Kidney (tissue), 14 donors: ENCODE measurements around the gene TGM1. TPM values are rescaled to one million over a fixed set of nuclear protein-coding genes. Genes with fewer than 3 reads are reported as not detected.
A peak's percentile ranks its signal among the peaks of the same experiment; 100 is the strongest.

ENCODE experiments used
- DNase-seq, 5 donors: peaks; one replicate each; pipeline ENCODE4 v3.0.0-alpha.2; 2013 to 2020
- FAIRE-seq: peaks from 2 replicates; lab custom pipeline; 2012; peaks lifted over from hg19 to GRCh38; lab: Jason Lieb, UNC
- H3K27ac ChIP-seq, 2 donors: one replicate each; pipeline ENCODE4 v1.7.0; 2013; ENCODE audit warnings: low read depth in 2 of 2, low read length in 2 of 2, inconsistent platforms in 1 of 2
- H3K27me3 ChIP-seq: one replicate; pipeline ENCODE4 v1.7.1; 2013; ENCODE audit warnings: low read length, inconsistent platforms; ENCODE audit not compliant: control insufficient read depth, insufficient read depth
- H3K36me3 ChIP-seq, 3 donors: one replicate each; pipeline versions ENCODE4 v1.7.0 to v1.7.1; 2013; ENCODE audit warnings: low read length in 3 of 3, control low read depth in 1 of 3, inconsistent platforms in 1 of 3; ENCODE audit not compliant: insufficient read depth in 3 of 3, control insufficient read depth in 2 of 3
- H3K4me1 ChIP-seq, 3 donors: one replicate each; pipeline versions ENCODE4 v1.7.0 to v1.7.1; 2013; ENCODE audit warnings: low read length in 3 of 3, inconsistent platforms in 1 of 3, low read depth in 1 of 3; ENCODE audit not compliant: control insufficient read depth in 2 of 3, insufficient read depth in 2 of 3
- H3K4me3 ChIP-seq, 3 donors: one replicate each; pipeline versions ENCODE4 v1.7.0 to v1.8.1; 2013; ENCODE audit warnings: low read length in 3 of 3, control low read depth in 1 of 3, inconsistent platforms in 1 of 3
- H3K9ac ChIP-seq, 3 donors: one replicate each; pipeline versions ENCODE4 v1.7.0 to v1.7.1; 2013; ENCODE audit warnings: low read length in 3 of 3, control low read depth in 1 of 3, inconsistent platforms in 1 of 3
- H3K9me3 ChIP-seq, 3 donors: one replicate each; pipeline versions ENCODE4 v1.7.0 to v1.7.1; 2013; ENCODE audit warnings: low read length in 3 of 3, control low read depth in 1 of 3, inconsistent platforms in 1 of 3; ENCODE audit not compliant: control insufficient read depth in 2 of 3, insufficient read depth in 1 of 3
- intact Hi-C: fragments of 100-400 bp; cut with DNase I; formaldehyde crosslinking; loops from one replicate; pipeline ENCODE4 v1.11.1; 2022
- polyA plus RNA-seq: library from polyadenylated mRNA; stranded (reverse); fragments of 350-450 nt; fragmentation: Illumina TruSeq; extraction: RNeasy Lipid Tissue Mini Kit (QIAGEN cat#74804); gene quantifications from one replicate; pipeline ENCODE4 v1.2.3, GENCODE V29; 2014; ENCODE audit warnings: low read depth, low replicate concordance; ENCODE audit not compliant: insufficient read depth
- total RNA-seq: library from RNA; stranded (reverse); fragmentation: NEBNext Ultra II Directional; extraction: Animal tissue kit (Norgen Biotek cat#: 25700); gene quantifications from one replicate; pipeline ENCODE4 v1.2.1, GENCODE V29; 2021
- TF ChIP-seq, protein P1 (sequence below): IDR thresholded peaks from 3 replicates; pipeline ENCODE4 v1.5.1; 2012; ENCODE audit warnings: mild to moderate bottlenecking, moderate library complexity, borderline replicate concordance; ENCODE audit not compliant: insufficient read depth; ENCODE audit errors: extremely low read depth
- donor health status: control.
- donor health status: control.
- donor health status: control.
- donor health status: control.
- donor health status: control.
- donor health status: DM: yes; HTN: yes; CAD: no.
- donor health status: Normal renal cell carcinoma (clear cell type).

The TGM1 gene
- total and polyA plus RNA-seq, 2 donors from 2014 or later, result 4.5 to 13.1 TPM

DNA sequence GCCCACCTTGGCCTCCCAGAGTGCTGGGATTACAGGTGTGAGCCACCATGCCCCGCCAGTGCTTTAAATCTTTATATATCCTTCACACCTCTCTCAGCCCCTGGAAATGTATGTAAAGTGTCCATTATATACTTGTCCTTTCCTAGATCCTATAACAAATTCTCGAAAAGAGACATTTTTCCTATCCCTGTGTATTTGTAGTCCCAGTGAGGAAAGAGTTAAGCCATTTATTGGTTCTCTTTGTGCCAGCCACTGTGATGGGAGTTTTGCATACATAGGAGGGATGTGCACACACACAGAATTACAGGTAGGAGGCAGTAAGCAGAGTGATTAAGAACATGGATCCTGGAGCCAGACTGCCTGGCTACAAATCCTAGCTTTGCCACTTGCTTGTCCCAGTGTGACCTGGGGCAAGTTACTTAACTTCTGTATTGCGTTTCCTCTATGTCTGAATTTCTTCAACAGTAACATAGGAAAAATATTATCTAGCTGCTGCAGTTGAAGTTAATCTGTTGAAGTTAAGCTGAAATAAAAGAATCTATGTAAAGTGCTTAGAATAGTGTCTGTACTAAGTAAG, 10.5 kb upstream of the TGM1 start:
- no peak for DNase-seq
- Histone ChIP-seq H3K4me3 (no peak overlapping the region), H3K36me3 (no peaks in the 10 kb centered on the region), H3K9ac (no peak overlapping the region), H3K4me1 (peaks cover 0 to 10% (median 0%) of the 10 kb centered on the region in 3 donors), H3K27me3 (no peaks in the 10 kb centered on the region), H3K9me3 (no peaks in the 10 kb centered on the region), H3K27ac (no peak overlapping the region)
- no peak for FAIRE-seq
- intact Hi-C loops, result no loop called here
- TF ChIP-seq, protein P1, sequence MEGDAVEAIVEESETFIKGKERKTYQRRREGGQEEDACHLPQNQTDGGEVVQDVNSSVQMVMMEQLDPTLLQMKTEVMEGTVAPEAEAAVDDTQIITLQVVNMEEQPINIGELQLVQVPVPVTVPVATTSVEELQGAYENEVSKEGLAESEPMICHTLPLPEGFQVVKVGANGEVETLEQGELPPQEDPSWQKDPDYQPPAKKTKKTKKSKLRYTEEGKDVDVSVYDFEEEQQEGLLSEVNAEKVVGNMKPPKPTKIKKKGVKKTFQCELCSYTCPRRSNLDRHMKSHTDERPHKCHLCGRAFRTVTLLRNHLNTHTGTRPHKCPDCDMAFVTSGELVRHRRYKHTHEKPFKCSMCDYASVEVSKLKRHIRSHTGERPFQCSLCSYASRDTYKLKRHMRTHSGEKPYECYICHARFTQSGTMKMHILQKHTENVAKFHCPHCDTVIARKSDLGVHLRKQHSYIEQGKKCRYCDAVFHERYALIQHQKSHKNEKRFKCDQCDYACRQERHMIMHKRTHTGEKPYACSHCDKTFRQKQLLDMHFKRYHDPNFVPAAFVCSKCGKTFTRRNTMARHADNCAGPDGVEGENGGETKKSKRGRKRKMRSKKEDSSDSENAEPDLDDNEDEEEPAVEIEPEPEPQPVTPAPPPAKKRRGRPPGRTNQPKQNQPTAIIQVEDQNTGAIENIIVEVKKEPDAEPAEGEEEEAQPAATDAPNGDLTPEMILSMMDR, result no peak

DNA sequence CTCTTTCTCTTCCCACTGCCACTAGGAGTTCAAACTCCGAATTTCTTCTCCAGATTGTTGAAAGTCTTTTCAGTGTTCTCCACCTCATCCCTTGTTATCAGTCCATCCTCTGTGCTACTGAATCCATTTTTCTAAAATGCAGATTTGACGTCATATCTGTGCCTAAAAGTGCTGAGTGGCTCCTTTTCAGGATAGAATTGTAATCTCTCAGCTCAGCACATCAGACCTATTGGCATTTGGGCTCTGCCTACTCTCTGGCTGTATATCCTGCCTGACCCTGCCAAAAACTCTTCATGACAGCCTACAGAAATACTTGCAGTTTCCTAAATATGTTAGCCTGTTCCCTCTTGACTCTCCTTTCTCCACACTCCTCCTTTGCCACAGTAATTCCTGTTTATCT, 9.5 kb upstream of the TGM1 start:
- Histone ChIP-seq H3K36me3 (peaks cover 0 to under 1% (median 0%) of the 10 kb centered on the region in 3 donors), H3K27ac (no peak overlapping the region), H3K9ac (no peak overlapping the region), H3K4me3 (no peak overlapping the region), H3K9me3 (no peaks in the 10 kb centered on the region), H3K4me1 (peaks cover 0 to 10% (median 0%) of the 10 kb centered on the region in 3 donors), H3K27me3 (no peaks in the 10 kb centered on the region)
- DNase-seq, result no peak
- TF ChIP-seq, protein P1, result no peak
- intact Hi-C loops, result no loop called here
- no peak for FAIRE-seq

DNA sequence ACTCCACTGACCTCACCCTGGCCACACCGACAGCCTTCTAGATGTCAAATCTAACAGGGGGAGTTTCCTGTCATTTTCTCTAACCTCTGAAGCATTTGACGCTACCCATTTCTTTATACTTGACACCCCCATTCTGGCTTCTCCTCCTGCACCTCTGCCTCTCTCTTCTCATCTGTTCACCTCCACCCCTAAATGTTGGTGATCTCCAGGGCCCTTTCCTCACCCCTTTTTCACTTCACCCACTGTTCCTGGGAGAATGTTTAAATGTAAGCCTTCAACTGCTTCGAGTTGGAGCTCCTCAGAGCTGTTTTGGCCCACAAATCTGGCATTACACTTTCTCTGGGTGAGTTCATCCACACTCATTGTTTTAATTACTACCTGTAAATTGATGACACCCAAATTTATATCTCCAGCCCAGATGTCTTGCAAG, 8.9 kb upstream of the TGM1 start:
- FAIRE-seq, result no peak
- Histone ChIP-seq H3K27ac (peak overlapping the region; percentile 88 to 96), H3K4me3 (peak overlapping the region; percentile 79 to 95 (median 92)), H3K4me1 (peaks cover 0 to 10% (median 0%) of the 10 kb centered on the region in 3 donors), H3K9me3 (no peaks in the 10 kb centered on the region), H3K27me3 (no peaks in the 10 kb centered on the region), H3K36me3 (peaks cover 0 to 7% (median 4%) of the 10 kb centered on the region in 3 donors), H3K9ac (peak overlapping the region; percentile 80 to 93 (median 92))
- TF ChIP-seq, protein P1, result no peak
- DNase-seq, result no peak
- intact Hi-C loops, result no loop called here
